H1 (cell line): ENCODE results near the gene SPINK4. TPM values are rescaled to one million over a fixed set of nuclear protein-coding genes. Genes with fewer than 3 reads are reported as not detected.

Experiments
- CTCF ChIA-PET: fragments of 300-600 bp; sonication (Branson Sonifier 250); formaldehyde crosslinking; loops from one replicate; lab custom pipeline; 2021; ENCODE audit not compliant: partially characterized antibody; lab: Charles Lee
- POLR2A ChIA-PET: fragments of 300-600 bp; sonication (Branson Sonifier 250); formaldehyde crosslinking; loops from one replicate; lab custom pipeline; 2021; ENCODE audit warnings: inconsistent platforms; ENCODE audit not compliant: partially characterized antibody; lab: Charles Lee
- DNase-seq, 2 experiments: peaks; one replicate each; pipeline versions ENCODE4 v3.0.0 to v3.0.0-alpha.2; 2010 to 2022; ENCODE audit warnings: low spot score in 2 of 2, low read depth in 1 of 2, mixed read lengths in 1 of 2
- FAIRE-seq: peaks from 2 replicates; lab custom pipeline; 2011; peaks lifted over from hg19 to GRCh38; lab: Jason Lieb, UNC
- H2AFZ ChIP-seq: 2 replicates; pipeline ENCODE4 v1.8.1; 2012; ENCODE audit warnings: low read length, inconsistent platforms
- H2AK5ac ChIP-seq: 2 replicates; pipeline ENCODE4 v1.6.1; 2013; ENCODE audit warnings: low read depth, low read length
- H2BK120ac ChIP-seq: replicated peaks from 2 replicates; pipeline ENCODE3; 2013; ENCODE audit warnings: low read depth, low read length, inconsistent platforms
- H2BK12ac ChIP-seq: 2 replicates; pipeline ENCODE4 v1.6.1; 2013; ENCODE audit warnings: low read depth, low read length
- H2BK15ac ChIP-seq: 2 replicates; pipeline ENCODE4 v1.6.1; 2013; ENCODE audit warnings: low read length
- H2BK20ac ChIP-seq: 2 replicates; pipeline ENCODE4 v1.6.1; 2013; ENCODE audit warnings: low read length
- H2BK5ac ChIP-seq: 2 replicates; pipeline ENCODE4 v1.6.1; 2013; ENCODE audit warnings: low read depth, low read length
- H3K14ac ChIP-seq: 2 replicates; pipeline ENCODE4 v1.6.1; 2013; ENCODE audit warnings: inconsistent platforms; ENCODE audit not compliant: insufficient read length
- H3K18ac ChIP-seq: 2 replicates; pipeline ENCODE4 v1.6.1; 2013; ENCODE audit warnings: low read length; ENCODE audit errors: extremely low read depth
- H3K23ac ChIP-seq: 2 replicates; pipeline ENCODE4 v1.6.1; 2013; ENCODE audit warnings: inconsistent platforms; ENCODE audit not compliant: insufficient read length
- H3K23me2 ChIP-seq: 2 replicates; pipeline ENCODE4 v1.6.1; 2013; ENCODE audit warnings: low read depth, low read length
- H3K27ac ChIP-seq: 2 replicates; pipeline ENCODE4 v1.6.1; 2011; ENCODE audit warnings: low read depth, low read length, inconsistent platforms
- H3K27me3 ChIP-seq, 4 experiments: replicated peaks in 1 of 4; 1 replicate in 1 of 4; 2 replicates in 3 of 4; pipeline versions ENCODE4 v1.6.1 to v1.8.1; 2011 to 2013; ENCODE audit warnings: low read length in 3 of 4, mild to moderate bottlenecking in 3 of 4, inconsistent platforms in 2 of 4, mixed read lengths in 2 of 4, moderate library complexity in 1 of 4; ENCODE audit not compliant: control insufficient read depth in 3 of 4, insufficient read depth in 3 of 4; ENCODE audit errors: extremely low read depth in 1 of 4
- H3K36me3 ChIP-seq, 4 experiments: 2 replicates each; pipeline versions ENCODE4 v1.6.1 to v1.8.1; 2011 to 2013; ENCODE audit warnings: mild to moderate bottlenecking in 4 of 4, low read length in 3 of 4, moderate library complexity in 2 of 4, control low read depth in 1 of 4, inconsistent platforms in 1 of 4; ENCODE audit not compliant: insufficient read depth in 4 of 4, control insufficient read depth in 2 of 4
- H3K4ac ChIP-seq: replicated peaks from 2 replicates; pipeline ENCODE3; 2013; ENCODE audit warnings: low read length, low read depth, mixed read lengths, inconsistent platforms; ENCODE audit not compliant: insufficient read length
- H3K4me1 ChIP-seq, 4 experiments: replicated peaks in 1 of 4; 1 replicate in 1 of 4; 2 replicates in 3 of 4; pipeline versions ENCODE4 v1.6.1 to v1.8.1; 2011 to 2013; ENCODE audit warnings: low read length in 3 of 4, inconsistent platforms in 2 of 4, mixed read lengths in 1 of 4; ENCODE audit not compliant: insufficient read depth in 4 of 4, control insufficient read depth in 3 of 4
- H3K4me2 ChIP-seq, 2 experiments: 2 replicates each; pipeline versions ENCODE4 v1.6.1 to v1.8.1; 2011 to 2013; ENCODE audit warnings: low read depth in 2 of 2, low read length in 2 of 2, control low read depth in 1 of 2, inconsistent platforms in 1 of 2, mild to moderate bottlenecking in 1 of 2; ENCODE audit not compliant: insufficient read depth in 1 of 2
- H3K4me3 ChIP-seq, 4 experiments: fragments of 200-600, 300-600 bp in 1 of 4; sonication (generic), shearing (Covaris generic), sonication (Bioruptor Twin) in 1 of 4; 2 replicates each; pipeline versions ENCODE4 v1.5.1 to v1.8.1; 2011 to 2016; ENCODE audit warnings: low read length in 4 of 4, low read depth in 3 of 4, control low read depth in 2 of 4, inconsistent platforms in 2 of 4, mild to moderate bottlenecking in 2 of 4, mixed read lengths in 1 of 4, moderate library complexity in 1 of 4; ENCODE audit not compliant: insufficient read depth in 2 of 4; ENCODE audit errors: extremely low read depth in 1 of 4
- H3K56ac ChIP-seq: replicated peaks from 2 replicates; pipeline ENCODE3; 2013; ENCODE audit warnings: low read depth, mild to moderate bottlenecking, mixed read lengths, low read length, inconsistent platforms; ENCODE audit not compliant: insufficient read length
- H3K79me1 ChIP-seq: 2 replicates; pipeline ENCODE4 v1.6.1; 2013; ENCODE audit warnings: low read depth, low read length, control low read depth
- H3K79me2 ChIP-seq, 2 experiments: 2 replicates each; pipeline versions ENCODE4 v1.6.1 to v1.8.1; 2012 to 2013; ENCODE audit warnings: low read length in 2 of 2, mild to moderate bottlenecking in 2 of 2, inconsistent platforms in 1 of 2; ENCODE audit not compliant: insufficient read depth in 2 of 2, control insufficient read depth in 1 of 2
- H3K9ac ChIP-seq, 4 experiments: replicated peaks in 1 of 4; 1 replicate in 1 of 4; 2 replicates in 3 of 4; pipeline versions ENCODE4 v1.6.1 to v1.8.1; 2011 to 2013; ENCODE audit warnings: low read depth in 3 of 4, low read length in 3 of 4, control low read depth in 2 of 4, mild to moderate bottlenecking in 2 of 4, moderate library complexity in 2 of 4, inconsistent platforms in 1 of 4; ENCODE audit errors: extremely low read depth in 1 of 4
- H3K9me3 ChIP-seq, 2 experiments: 2 replicates each; pipeline versions ENCODE4 v1.6.1 to v1.8.1; 2012 to 2013; ENCODE audit warnings: mild to moderate bottlenecking in 2 of 2, moderate library complexity in 2 of 2, control low read depth in 1 of 2, inconsistent platforms in 1 of 2, low read depth in 1 of 2, low read length in 1 of 2, mixed read lengths in 1 of 2; ENCODE audit not compliant: insufficient read depth in 2 of 2
- H4K20me1 ChIP-seq, 2 experiments: replicated peaks in 1 of 2; 2 replicates each; pipeline versions ENCODE3 to v1.8.1; 2011 to 2013; ENCODE audit warnings: inconsistent platforms in 2 of 2, low read length in 2 of 2, mild to moderate bottlenecking in 1 of 2; ENCODE audit not compliant: insufficient read depth in 2 of 2, control insufficient read depth in 1 of 2
- H4K5ac ChIP-seq: 2 replicates; pipeline ENCODE4 v1.6.1; 2013; ENCODE audit warnings: low read length, low read depth, mixed read lengths, inconsistent platforms; ENCODE audit not compliant: insufficient read length
- H4K8ac ChIP-seq: 2 replicates; pipeline ENCODE4 v1.8.0; 2013; ENCODE audit warnings: mild to moderate bottlenecking, moderate library complexity, low read length, inconsistent platforms; ENCODE audit not compliant: insufficient read depth; ENCODE audit errors: extremely low read depth
- H4K91ac ChIP-seq: replicated peaks from 2 replicates; pipeline ENCODE3; 2013; ENCODE audit warnings: low read length, mixed read lengths, inconsistent platforms; ENCODE audit not compliant: insufficient read length
- EGR1 ChIP-seq: IDR thresholded peaks from 2 replicates; pipeline ENCODE4 v1.6.1; 2011; ENCODE audit warnings: low read depth, low read length, borderline replicate concordance
- SIN3A ChIP-seq, 2 experiments: IDR thresholded peaks in 1 of 2; conservative IDR thresholded peaks in 1 of 2; 2 replicates each; pipeline ENCODE4 v1.6.1; 2011 to 2012; ENCODE audit warnings: low read length in 2 of 2, improper control_type of control experiment in 1 of 2, low read depth in 1 of 2, mild to moderate bottlenecking in 1 of 2
- WGBS, 2 experiments: shearing (Covaris generic) in 1 of 2; methylation state at CpG; one replicate each; pipeline versions ENCODE4 v1.1.6 to v1.1.7; 2013 to 2015; ENCODE audit warnings: low lambda C conversion rate in 2 of 2, mixed read lengths in 2 of 2, inconsistent platforms in 1 of 2, low coverage in 1 of 2, missing lambda C conversion rate in 1 of 2; ENCODE audit not compliant: insufficient replicate concordance in 2 of 2, insufficient coverage in 1 of 2, insufficient read length in 1 of 2; ENCODE audit errors: extremely low coverage in 1 of 2, missing lambda C conversion rate in 1 of 2; 5-methylcytosine and 5-hydroxymethylcytosine counted together
- polyA plus RNA-seq, 7 experiments: library from polyadenylated mRNA; depleted of rRNA in 3 of 7; stranded (reverse) in 5 of 7; unstranded in 2 of 7; fragments of >200 nt in 5 of 7; fragments of 200-250 nt in 2 of 7; gene quantifications; 1 replicate in 5 of 7; 2 replicates in 1 of 7; 4 replicates in 1 of 7; pipeline versions ENCODE4 v1.2.1 to v1.2.3, GENCODE V29; 2011 to 2013; ENCODE audit warnings: missing spikeins in 2 of 7, mixed read lengths in 2 of 7
- total RNA-seq: library from RNA; stranded (reverse); fragmentation: NEBNext Ultra II Directional; extraction: Animal tissue kit (Norgen Biotek cat#: 25700); gene quantifications from 2 replicates; pipeline ENCODE4 v1.2.1, GENCODE V29; 2021

SPINK4 gene
- total and polyA plus RNA-seq, 2 of the 8 experiments (the other 6 are each of a cell fraction or from before 2014, with no cell fraction given) = not detected

- H3K23me2 ChIP-seq = no peaks in the 10 kb centered on the region; the same call in 1 of the 2 replicates
- FAIRE-seq (no peak), DNase-seq (no peak)
- H3K79me2 ChIP-seq = peaks cover 0 to 40% of the 10 kb centered on the region in 2 experiments; a peak in 3 of 4 replicates
- ChIA-PET POLR2A (interaction anchor here (0.7 to 4.3 kb wide), 15 partner anchors 8 to 274 kb away, joined by 3 to 29 read pairs (median 4); partner anchors contain the start of genes ANKRD18B, BAG1, CHMP5 and DNAJA1), CTCF (interaction anchor here (2.1 kb wide), 1 partner anchor 84 kb away, joined by 7 read pairs; no protein-coding TSS in a partner anchor)
- no peak overlapping the region for H3K27ac ChIP-seq
- H3K79me1 ChIP-seq = peaks cover 3% of the 10 kb centered on the region
- H4K8ac ChIP-seq = peak overlapping the region; percentile 95; the same call in 1 of the 2 replicates
- peak overlapping the region; percentile 74 to 85 for H3K4me2 ChIP-seq
- no peak overlapping the region for H2BK120ac ChIP-seq
- H2BK5ac ChIP-seq = peak overlapping the region; percentile 86; the same call in 1 of the 2 replicates
- no peak overlapping the region for H4K5ac ChIP-seq
- no peaks in the 10 kb centered on the region for H4K20me1 ChIP-seq
- H4K91ac ChIP-seq = peak overlapping the region; percentile 61
- no peaks in the 10 kb centered on the region for H3K27me3 ChIP-seq
- no peaks in the 10 kb centered on the region for H3K9me3 ChIP-seq
- no peak overlapping the region for H2BK20ac ChIP-seq
- H2AK5ac ChIP-seq = no peak overlapping the region; the same call in 1 of the 2 replicates
- H3K9ac ChIP-seq = peak overlapping the region; percentile 67 to 99 (median 83)
- peaks cover 0 to 20% (median 11%) of the 10 kb centered on the region in 4 experiments; a peak in 5 of 8 replicates for H3K36me3 ChIP-seq
- no peak overlapping the region for H2AFZ ChIP-seq
- no peak overlapping the region for H3K23ac ChIP-seq
- H3K4me1 ChIP-seq = peaks cover 0 to 8% (median 2%) of the 10 kb centered on the region in 4 experiments; a peak in 3 of 7 replicates
- WGBS, 2 experiments = 43% methylated on average over 7 of the region's 7 CpGs; no CpG with 5 or more reads in 1 of the 2 experiments
- H3K18ac ChIP-seq = no peak overlapping the region
- no peak overlapping the region for H2BK12ac ChIP-seq
- H3K4ac ChIP-seq = no peak overlapping the region
- no peak overlapping the region for H3K14ac ChIP-seq
- H3K4me3 ChIP-seq = peak overlapping the region; percentile 84 to 97 (median 90)
- TF ChIP-seq SIN3A (conservative IDR thresholded peaks at IDR 0.05 in 1 of 2, IDR thresholded peaks at IDR 0.05 in 1 of 2; ENCODE audit: low read depth in 1 of 2, low read length in 2 of 2) (0 out of 4 replicates have a peak, but pooled peaks of 1 of the 2 experiments have one; percentile 13), EGR1 (no peak)
- no peak overlapping the region for H3K56ac ChIP-seq
- H2BK15ac ChIP-seq = no peak overlapping the region
These were observed 51.0 kb downstream of the SPINK4 start for GRCh38 chr9:33291031-33291397.
